Stomach smooth muscle (tissue), 2 donors: ENCODE data around the gene MLF2.

Experiments used
- H3K27ac ChIP-seq: one replicate; pipeline ENCODE4 v1.7.0; 2013; ENCODE audit warnings: mild to moderate bottlenecking, low read length, inconsistent platforms
- H3K27me3 ChIP-seq, 2 donors: one replicate each; pipeline ENCODE4 v1.7.0; 2013; ENCODE audit warnings: low read length in 2 of 2; ENCODE audit not compliant: insufficient read depth in 2 of 2, control insufficient read depth in 1 of 2
- H3K36me3 ChIP-seq, 2 donors: one replicate each; pipeline ENCODE4 v1.7.0; 2013; ENCODE audit warnings: low read length in 2 of 2; ENCODE audit not compliant: control insufficient read depth in 2 of 2, insufficient read depth in 2 of 2
- H3K4me1 ChIP-seq: one replicate; pipeline ENCODE4 v1.7.0; 2013; ENCODE audit warnings: low read length; ENCODE audit not compliant: control insufficient read depth, insufficient read depth
- H3K4me3 ChIP-seq, 2 donors: one replicate each; pipeline ENCODE4 v1.7.0; 2013; ENCODE audit warnings: low read length in 2 of 2
- H3K9ac ChIP-seq, 2 donors: one replicate each; pipeline ENCODE4 v1.7.0; 2013; ENCODE audit warnings: low read length in 2 of 2, mild to moderate bottlenecking in 1 of 2
- H3K9me3 ChIP-seq, 2 donors: one replicate each; pipeline ENCODE4 v1.7.0; 2013; ENCODE audit warnings: low read length in 2 of 2; ENCODE audit not compliant: control insufficient read depth in 2 of 2
- donor health status: healthy.
- donor health status: Pancreatic carcinoma.

The MLF2 gene

DNA sequence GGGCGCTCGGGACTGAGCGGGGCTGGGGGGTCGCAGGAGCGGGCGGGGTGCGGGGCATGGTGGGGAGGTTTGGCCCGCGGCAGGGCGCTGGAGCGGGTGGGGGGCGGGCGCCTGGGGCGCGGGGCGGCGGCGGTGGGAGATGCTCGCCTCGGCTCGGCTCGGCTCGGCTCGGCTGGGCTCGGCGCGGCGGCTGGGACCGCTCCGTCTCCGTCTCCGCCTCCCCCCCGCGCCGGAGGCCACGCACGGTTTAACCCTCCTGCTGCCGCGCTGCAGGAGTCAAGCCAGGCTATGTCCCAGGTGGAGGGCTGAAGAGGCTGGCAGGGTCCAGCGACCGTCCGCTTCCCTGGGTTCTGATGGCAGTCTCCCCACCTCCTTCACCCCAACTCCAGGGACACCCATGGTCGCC lies 52.3 kb downstream of the MLF2 start, which contains the start of gene PIANP:
Gene PIANP (minus strand): TSS at position 170 of the 406 bp plus-strand sequence. CDS start 2,754 bp downstream, outside the sequence.
- Histone ChIP-seq H3K27me3 (peaks cover 39 to 45% of the 10 kb centered on the region in 2 donors), H3K9ac (peak within 1 kb of the TSS in 1 of 2 donors; percentile 27), H3K9me3 (no peaks in the 10 kb centered on the region), H3K4me1 (peaks cover 17% of the 10 kb centered on the region), H3K36me3 (no peaks in the 10 kb centered on the region), H3K27ac (no peak within 1 kb of the TSS), H3K4me3 (peak within 1 kb of the TSS; percentile 51 to 67)

DNA sequence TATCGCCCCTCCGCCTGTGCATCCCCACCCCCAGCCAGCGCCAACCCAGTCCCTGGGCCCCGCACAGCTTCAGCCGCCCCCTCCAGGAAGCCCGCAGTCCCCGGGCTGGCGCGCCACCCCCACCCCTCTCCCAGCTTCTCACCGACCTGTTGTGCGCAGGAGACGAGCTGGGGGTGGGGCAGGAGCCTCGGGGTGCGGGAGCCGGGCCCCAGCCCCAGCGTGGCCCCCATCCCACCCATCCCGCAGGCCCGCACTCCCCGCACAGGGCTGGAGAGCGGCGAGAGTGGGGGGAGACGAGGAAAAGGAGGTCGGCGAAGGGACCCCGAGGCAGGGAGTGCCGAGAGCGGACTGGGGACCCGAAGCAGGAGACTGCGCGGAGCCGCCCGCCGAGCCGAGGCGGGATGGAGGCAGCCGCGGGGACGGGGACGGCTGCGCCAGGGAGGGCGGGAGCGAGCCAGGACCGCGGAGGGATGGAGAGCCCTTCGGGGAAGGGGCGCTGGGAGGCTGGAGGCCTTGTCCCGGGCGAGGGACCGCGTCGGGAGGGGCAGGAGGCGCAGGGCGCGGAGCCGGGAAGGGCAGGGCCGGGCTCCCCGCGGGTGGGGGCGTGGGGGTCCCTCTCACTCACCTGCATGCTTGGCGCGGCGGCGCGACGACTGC lies 52.8 kb downstream of the MLF2 start:
- Histone ChIP-seq H3K36me3 (no peaks in the 10 kb centered on the region), H3K4me3 (peak overlapping the region; percentile 51 to 67), H3K27ac (no peak overlapping the region), H3K27me3 (peaks cover 39 to 45% of the 10 kb centered on the region in 2 donors), H3K4me1 (peaks cover 17% of the 10 kb centered on the region), H3K9ac (no peak overlapping the region), H3K9me3 (no peaks in the 10 kb centered on the region)

DNA sequence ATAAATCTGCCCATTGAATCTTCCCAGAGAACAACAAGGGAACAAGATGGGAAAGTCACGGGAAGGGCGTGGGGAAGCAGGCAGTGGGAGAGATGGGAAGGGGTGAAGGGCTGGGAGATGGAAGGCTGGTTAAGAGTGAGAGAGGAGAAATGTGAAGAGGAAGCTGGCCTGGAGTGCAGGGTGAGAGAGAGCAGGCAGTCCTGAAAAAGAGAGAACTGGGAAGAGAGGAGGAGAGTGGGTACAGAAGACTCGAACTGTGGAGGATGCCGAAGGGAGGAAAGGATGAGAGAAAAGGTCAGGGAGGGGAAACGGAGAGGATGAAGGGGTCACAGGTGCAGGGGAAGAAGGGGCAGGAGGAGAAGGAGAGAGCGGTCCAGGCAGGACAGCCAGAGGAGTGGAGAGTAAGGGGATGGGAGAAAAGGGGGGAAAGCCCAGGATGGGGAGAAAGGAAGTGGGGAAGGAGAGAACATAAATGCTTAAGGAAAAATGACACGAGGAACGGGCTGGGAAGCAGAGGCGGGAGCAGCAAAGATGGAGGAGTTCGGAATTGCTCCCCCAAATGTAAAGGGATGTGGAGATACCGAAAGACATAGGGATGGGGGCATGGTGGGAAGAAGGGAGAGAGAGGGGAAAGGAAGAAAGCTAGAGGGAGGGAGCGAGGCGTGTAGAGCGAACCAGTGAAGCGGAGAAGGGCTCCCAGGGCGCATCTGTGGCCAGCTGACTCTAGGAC lies 53.5 kb downstream of the MLF2 start:
- H3K27ac ChIP-seq: no peak overlapping the region
- no peaks in the 10 kb centered on the region for H3K36me3 ChIP-seq
- H3K4me3 ChIP-seq: no peak overlapping the region
- peaks cover 17% of the 10 kb centered on the region for H3K4me1 ChIP-seq
- H3K27me3 ChIP-seq: peaks cover 37 to 45% of the 10 kb centered on the region in 2 donors
- H3K9ac ChIP-seq: peak overlapping the region in 1 of 2 donors; percentile 27
- no peaks in the 10 kb centered on the region for H3K9me3 ChIP-seq

DNA sequence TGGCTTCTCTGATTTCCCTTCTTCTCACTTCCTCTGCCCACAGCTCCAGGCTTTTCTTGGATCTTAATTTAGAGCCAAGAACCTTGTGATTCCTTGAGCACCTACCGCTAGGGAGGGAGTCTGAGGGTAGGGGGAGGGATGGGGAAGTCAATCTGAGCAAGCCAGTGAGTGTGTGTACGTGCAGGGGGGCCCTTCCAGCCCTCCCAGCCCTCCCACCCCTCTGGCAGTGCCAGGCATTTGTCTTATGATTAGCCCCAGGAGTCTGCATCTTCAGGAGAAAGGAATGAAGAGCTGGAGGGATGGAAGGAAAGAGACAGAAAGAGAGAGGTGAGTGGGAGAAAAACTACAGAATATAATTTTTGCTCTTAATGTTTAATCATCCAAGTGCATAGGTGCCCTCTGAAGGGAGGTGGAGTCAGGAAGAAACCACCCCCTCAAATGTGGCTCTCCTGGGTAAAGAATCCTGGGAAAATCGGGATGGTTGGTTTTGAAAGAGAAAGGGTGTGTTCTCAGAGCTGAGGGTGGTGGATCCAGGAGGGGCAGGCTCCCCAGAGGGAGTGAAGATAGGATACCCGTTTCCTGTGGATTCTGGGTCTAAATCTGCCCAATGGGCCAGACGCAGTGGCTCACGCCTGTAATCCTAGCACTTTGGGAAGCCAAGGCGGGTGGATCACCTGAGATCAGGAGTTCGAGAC lies 54.4 kb downstream of the MLF2 start:
- peaks cover 17% of the 10 kb centered on the region for H3K4me1 ChIP-seq
- H3K36me3 ChIP-seq: no peaks in the 10 kb centered on the region
- no peak overlapping the region for H3K27ac ChIP-seq
- H3K9me3 ChIP-seq: no peaks in the 10 kb centered on the region
- no peak overlapping the region for H3K9ac ChIP-seq
- H3K4me3 ChIP-seq: no peak overlapping the region
- H3K27me3 ChIP-seq: peaks cover 33 to 42% of the 10 kb centered on the region in 2 donors
